ENCODE results near the gene B4GALT1. TPM values are rescaled to one million over a fixed set of nuclear protein-coding genes. Genes with fewer than 3 reads are reported as not detected.
A peak's percentile ranks its signal among the peaks of the same experiment; 100 is the strongest.

The B4GALT1 gene
- total RNA-seq, 1 experiment from 2014 or later = 15.7 TPM

- peaks cover 28% of the 10 kb centered on the region for H3K4me1 ChIP-seq
- H3K27ac ChIP-seq = no peak overlapping the region
- H3K9me3 ChIP-seq (replicated peaks) = no peaks in the 10 kb centered on the region
- H3K27me3 ChIP-seq = no peaks in the 10 kb centered on the region
- peak; percentile 77 to 87 for DNase-seq
- H3K4me3 ChIP-seq = no peak overlapping the region
- H3K36me3 ChIP-seq = no peaks in the 10 kb centered on the region
Measured at GRCh38 chr9:33189331-33189791, 22.2 kb upstream of the B4GALT1 start.

GRCh38 chr9:33188711-33189110 is 21.6 kb upstream of the B4GALT1 start:
- no peaks in the 10 kb centered on the region for H3K27me3 ChIP-seq
- H3K36me3 ChIP-seq = no peaks in the 10 kb centered on the region
- peaks cover 28% of the 10 kb centered on the region for H3K4me1 ChIP-seq
- no peaks in the 10 kb centered on the region for H3K9me3 ChIP-seq (replicated peaks)
- no peak for DNase-seq
- no peak overlapping the region for H3K4me3 ChIP-seq
- H3K27ac ChIP-seq = no peak overlapping the region

DNA sequence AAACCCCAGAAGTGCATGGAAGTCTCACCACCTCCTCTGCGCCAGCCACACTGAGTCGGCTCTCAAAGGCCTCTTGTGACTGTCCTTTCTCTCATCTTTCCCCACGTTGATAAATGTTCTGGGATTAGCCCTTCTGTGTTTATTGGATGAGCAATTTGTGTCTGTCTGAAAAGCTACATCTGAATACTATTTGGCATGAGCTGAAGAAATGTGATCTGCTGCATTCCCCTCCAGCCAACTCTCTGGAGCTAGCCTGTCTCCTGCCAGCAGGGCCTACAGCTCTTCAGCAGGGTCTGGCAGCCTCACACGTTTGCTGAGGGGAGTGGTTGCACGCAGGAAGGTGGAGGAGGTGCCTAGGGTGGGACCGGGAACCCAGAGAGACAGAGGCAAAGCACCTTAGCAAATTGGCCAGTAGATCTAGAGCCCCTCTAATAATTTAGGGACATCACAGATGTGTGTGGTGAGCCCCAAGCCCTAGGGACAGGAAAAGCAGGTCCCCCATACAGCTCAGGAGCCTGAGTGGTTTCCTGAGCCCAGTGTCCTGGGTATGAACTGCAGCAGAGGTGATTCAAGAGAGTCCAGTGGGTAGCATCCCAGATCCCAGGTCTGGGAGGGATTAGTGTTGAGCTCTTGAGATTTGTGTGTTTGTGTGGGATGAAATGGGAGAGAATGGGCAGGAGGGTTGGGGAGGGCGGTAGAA is 20.5 kb upstream of the B4GALT1 start:
- no peaks in the 10 kb centered on the region for H3K9me3 ChIP-seq (replicated peaks)
- H3K4me3 ChIP-seq = no peak overlapping the region
- no peak overlapping the region for H3K27ac ChIP-seq
- no peaks in the 10 kb centered on the region for H3K36me3 ChIP-seq
- DNase-seq = peak; percentile 27 to 52
- H3K4me1 ChIP-seq = peaks cover 28% of the 10 kb centered on the region
- H3K27me3 ChIP-seq = no peaks in the 10 kb centered on the region

- H3K27ac ChIP-seq = no peak overlapping the region
- DNase-seq = no peak
Measured at GRCh38 chr9:33186457-33187168, 19.5 kb upstream of the B4GALT1 start.

GRCh38 chr9:33185858-33186257 is 18.7 kb upstream of the B4GALT1 start:
- H3K4me3 ChIP-seq = no peak overlapping the region

More at GRCh38 chr9:33186457-33187168, 19.5 kb upstream of the B4GALT1 start:
- Histone ChIP-seq H3K4me1 (peaks cover 28% of the 10 kb centered on the region), H3K27me3 (no peaks in the 10 kb centered on the region), H3K4me3 (no peak overlapping the region), H3K9me3 (replicated peaks) (no peaks in the 10 kb centered on the region), H3K36me3 (no peaks in the 10 kb centered on the region)

GRCh38 chr9:33185406-33185805 is 18.3 kb upstream of the B4GALT1 start:
- no peaks in the 10 kb centered on the region for H3K36me3 ChIP-seq
- no peaks in the 10 kb centered on the region for H3K27me3 ChIP-seq
- H3K27ac ChIP-seq = no peak overlapping the region
- peaks cover 28% of the 10 kb centered on the region for H3K4me1 ChIP-seq
- no peak overlapping the region for H3K4me3 ChIP-seq
- H3K9me3 ChIP-seq (replicated peaks) = no peaks in the 10 kb centered on the region
- DNase-seq = no peak

More at GRCh38 chr9:33185858-33186257, 18.7 kb upstream of the B4GALT1 start:
- Histone ChIP-seq H3K9me3 (replicated peaks) (no peaks in the 10 kb centered on the region), H3K4me1 (peaks cover 28% of the 10 kb centered on the region), H3K27ac (no peak overlapping the region), H3K36me3 (no peaks in the 10 kb centered on the region), H3K27me3 (no peaks in the 10 kb centered on the region)
- no peak for DNase-seq

DNA sequence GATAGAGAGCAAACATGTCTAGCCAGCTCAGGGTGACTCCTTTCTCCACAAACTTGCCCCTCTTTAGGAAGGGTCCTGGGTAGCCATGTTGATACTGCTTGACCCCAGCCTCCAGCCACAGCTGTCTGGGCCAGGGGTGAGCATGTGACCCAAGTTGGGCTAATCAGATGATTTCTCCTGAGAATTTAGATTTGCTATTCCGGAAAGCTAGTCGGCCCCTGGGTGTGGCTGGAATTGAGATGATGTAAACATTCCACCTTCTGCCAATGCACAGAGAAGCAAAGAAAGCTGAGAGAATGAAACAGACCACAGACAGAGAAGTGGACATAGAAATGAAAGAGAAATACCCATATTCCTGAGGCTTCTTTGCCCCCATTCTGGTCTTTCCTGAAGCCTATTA is 17.8 kb upstream of the B4GALT1 start:
- Histone ChIP-seq H3K9me3 (replicated peaks) (no peaks in the 10 kb centered on the region), H3K27ac (no peak overlapping the region), H3K27me3 (0 out of 2 replicates have a peak, but pooled peaks cover 2% of the 10 kb centered on the region), H3K36me3 (no peaks in the 10 kb centered on the region), H3K4me3 (no peak overlapping the region), H3K4me1 (peaks cover 26% of the 10 kb centered on the region)
- no peak for DNase-seq

GRCh38 chr9:33182519-33182918 is 15.4 kb upstream of the B4GALT1 start:
- H3K27me3 ChIP-seq = 0 out of 2 replicates have a peak, but pooled peaks cover 4% of the 10 kb centered on the region
- no peaks in the 10 kb centered on the region for H3K36me3 ChIP-seq
- no peak for DNase-seq
- no peak overlapping the region for H3K27ac ChIP-seq
- H3K9me3 ChIP-seq (replicated peaks) = no peaks in the 10 kb centered on the region
- peaks cover 8% of the 10 kb centered on the region for H3K4me1 ChIP-seq
- H3K4me3 ChIP-seq = no peak overlapping the region

GRCh38 chr9:33180526-33181184 is 13.5 kb upstream of the B4GALT1 start:
- Histone ChIP-seq H3K27me3 (0 out of 2 replicates have a peak, but pooled peaks cover 4% of the 10 kb centered on the region), H3K27ac (no peak overlapping the region), H3K4me1 (no peaks in the 10 kb centered on the region), H3K9me3 (replicated peaks) (no peaks in the 10 kb centered on the region), H3K4me3 (no peak overlapping the region), H3K36me3 (no peaks in the 10 kb centered on the region)
- no peak for DNase-seq

GRCh38 chr9:33178972-33179697 is 12.0 kb upstream of the B4GALT1 start:
- no peak for DNase-seq
- Histone ChIP-seq H3K9me3 (replicated peaks) (no peaks in the 10 kb centered on the region), H3K27me3 (0 out of 2 replicates have a peak, but pooled peaks cover 4% of the 10 kb centered on the region), H3K27ac (no peak overlapping the region), H3K4me3 (no peak overlapping the region), H3K4me1 (no peaks in the 10 kb centered on the region), H3K36me3 (no peaks in the 10 kb centered on the region)

DNA sequence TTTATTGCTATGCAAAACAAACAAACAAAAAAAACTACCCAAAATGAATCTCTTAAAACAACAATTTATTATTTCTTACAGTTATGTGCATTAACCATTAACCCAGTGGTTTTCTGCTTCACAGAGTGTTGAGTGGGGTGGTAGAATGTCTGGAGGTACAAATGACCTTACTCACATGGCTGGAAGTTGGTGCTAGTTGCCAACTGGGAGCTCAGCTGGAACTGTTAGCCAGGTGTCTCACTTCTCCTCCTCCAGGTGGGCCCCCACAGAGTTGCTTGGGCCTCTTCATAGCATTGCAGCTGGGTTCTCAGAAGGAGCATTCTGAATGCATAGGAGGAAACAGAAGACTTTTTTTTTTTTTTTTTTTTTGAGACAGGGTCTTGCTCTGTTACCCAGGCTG is 10.5 kb upstream of the B4GALT1 start:
- no peak overlapping the region for H3K4me3 ChIP-seq
- H3K27me3 ChIP-seq = 0 out of 2 replicates have a peak, but pooled peaks cover 4% of the 10 kb centered on the region
- DNase-seq = no peak
- no peaks in the 10 kb centered on the region for H3K4me1 ChIP-seq
- no peak overlapping the region for H3K27ac ChIP-seq
- no peaks in the 10 kb centered on the region for H3K36me3 ChIP-seq
- no peaks in the 10 kb centered on the region for H3K9me3 ChIP-seq (replicated peaks)

- no peak for DNase-seq
- H3K4me3 ChIP-seq = no peak overlapping the region
- no peaks in the 10 kb centered on the region for H3K9me3 ChIP-seq (replicated peaks)
- H3K36me3 ChIP-seq = no peaks in the 10 kb centered on the region
- H3K4me1 ChIP-seq = no peaks in the 10 kb centered on the region
- H3K27me3 ChIP-seq = 0 out of 2 replicates have a peak, but pooled peaks cover 4% of the 10 kb centered on the region
- H3K27ac ChIP-seq = no peak overlapping the region
Measured at GRCh38 chr9:33177086-33177485, 9.9 kb upstream of the B4GALT1 start.

- Histone ChIP-seq H3K36me3 (no peaks in the 10 kb centered on the region), H3K4me3 (no peak overlapping the region), H3K27ac (no peak overlapping the region), H3K4me1 (no peaks in the 10 kb centered on the region), H3K9me3 (replicated peaks) (no peaks in the 10 kb centered on the region), H3K27me3 (0 out of 2 replicates have a peak, but pooled peaks cover 4% of the 10 kb centered on the region)
- DNase-seq = no peak
Measured at GRCh38 chr9:33175649-33176325, 8.7 kb upstream of the B4GALT1 start.

Measured in SJCRH30 (cell line).